Right lung (tissue), 5 donors: ENCODE results near the gene FAM227B. TPM values are rescaled to one million over a fixed set of nuclear protein-coding genes. Genes with fewer than 3 reads are reported as not detected.
A peak's percentile ranks its signal among the peaks of the same experiment; 100 is the strongest.
"Not testable (repeated sequence)": the region's sequence is repeated elsewhere in the genome, so short reads cannot be mapped to it uniquely, and the experiment has no call there.

Experiments used
- DNase-seq, 2 donors: peaks; one replicate each; pipeline ENCODE4 v3.0.0-alpha.2; 2013
- polyA plus RNA-seq, 5 donors: library from polyadenylated mRNA; unstranded; fragments of 120-200 nt; gene quantifications; one replicate each; pipeline versions ENCODE4 v1.2.1 to v1.2.3, GENCODE V29; 2013; ENCODE audit warnings: inconsistent platforms in 1 of 5, low replicate concordance in 1 of 5; ENCODE audit not compliant: insufficient read length in 5 of 5, insufficient read depth in 1 of 5

FAM227B gene
- polyA plus RNA-seq, 5 donors: 12.0 to 17.1 (median 15.6) TPM

DNA sequence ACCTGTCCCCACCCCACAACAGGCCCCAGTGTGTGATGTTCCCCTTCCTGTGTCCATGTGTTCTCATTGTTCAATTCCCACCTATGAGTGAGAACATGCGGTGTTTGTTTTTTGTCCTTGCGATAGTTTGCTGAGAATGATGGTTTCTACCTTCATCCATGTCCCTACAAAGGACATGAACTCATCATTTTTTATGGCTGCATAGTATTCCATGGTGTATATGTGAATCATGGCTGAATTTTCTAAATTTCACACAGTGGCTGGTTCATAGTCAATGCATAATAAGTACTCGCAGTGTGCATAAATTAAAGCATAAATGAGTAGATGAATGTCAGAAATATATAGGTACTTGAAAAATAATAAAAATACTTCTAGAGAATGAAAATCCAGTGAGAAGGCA is 8.4 kb downstream of the FAM227B start:
- DNase-seq: not testable (repeated sequence)

DNA sequence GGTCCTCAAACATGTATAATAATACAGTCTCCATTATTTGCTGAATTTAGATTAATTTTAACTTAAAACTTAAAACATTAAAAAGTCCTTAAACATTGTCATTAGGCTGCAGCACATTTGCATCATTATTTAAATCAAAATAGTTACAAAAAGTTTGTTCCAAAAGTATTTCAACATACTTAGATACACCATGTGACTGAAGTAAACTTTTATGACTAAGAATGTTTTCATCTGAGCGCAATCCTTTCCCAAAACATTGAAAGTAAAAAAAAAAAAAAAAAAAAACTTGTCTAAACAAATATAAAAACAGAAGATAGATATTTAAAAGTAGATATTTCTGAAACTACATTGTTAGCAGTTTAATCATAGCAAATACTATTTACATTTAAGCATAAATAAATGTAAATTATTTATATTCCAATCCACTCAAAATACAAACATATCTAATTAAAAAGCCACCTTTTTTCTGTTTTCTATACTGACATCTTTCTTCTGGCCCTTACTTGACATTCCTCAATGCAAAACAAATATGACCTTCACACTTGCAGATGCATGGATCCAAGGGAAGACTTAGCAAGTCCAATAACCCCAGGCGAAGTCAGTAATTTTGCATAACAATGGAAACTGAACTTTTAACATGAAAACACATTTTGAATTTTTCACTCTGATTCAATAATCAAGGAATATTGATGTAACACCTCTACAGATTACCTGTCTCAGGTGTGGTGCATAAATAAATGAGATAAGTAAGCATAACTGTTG is 10.3 kb downstream of the FAM227B start:
- DNase-seq: peak in 1 of 2 donors; percentile 21

DNA sequence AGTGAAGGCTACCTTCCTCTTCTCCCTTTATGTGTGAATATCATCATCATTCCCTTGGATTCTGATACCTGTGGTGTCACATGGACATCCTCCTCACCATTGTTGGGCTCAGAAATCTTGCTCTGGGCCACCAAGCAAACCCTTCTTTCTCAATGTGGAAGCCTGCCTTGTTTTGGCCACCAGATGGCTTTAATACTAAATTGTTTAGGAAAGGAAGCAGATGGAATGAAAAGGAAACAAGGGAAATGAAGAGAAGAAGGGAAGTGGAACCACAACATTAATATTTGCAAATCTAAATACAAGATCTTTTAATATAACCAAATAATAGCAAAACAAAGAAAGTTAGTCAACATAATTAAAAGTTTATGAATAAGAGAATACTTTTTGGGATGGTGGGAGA is 14.0 kb downstream of the FAM227B start:
- no peak for DNase-seq

DNA sequence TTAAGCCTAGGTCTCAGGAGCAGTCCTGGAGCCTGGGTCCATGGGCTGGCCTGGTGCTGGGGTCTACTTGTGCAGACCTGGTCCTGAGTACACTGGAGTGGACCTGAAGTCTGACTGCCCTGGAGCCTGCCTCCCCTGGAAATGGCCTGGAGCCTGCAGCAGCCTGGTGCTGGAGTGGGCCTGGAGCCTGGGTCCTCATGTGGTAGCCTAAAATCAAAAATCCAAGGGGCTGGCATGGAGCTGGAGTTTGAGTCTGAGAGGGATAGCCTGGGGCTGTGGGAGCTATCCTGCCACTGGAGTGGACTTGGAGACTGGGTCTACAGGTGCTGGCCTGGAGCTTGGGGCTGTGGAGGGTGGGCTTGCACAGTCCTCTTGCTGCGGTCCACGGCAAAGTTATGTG is 15.0 kb downstream of the FAM227B start:
- no peak for DNase-seq

DNA sequence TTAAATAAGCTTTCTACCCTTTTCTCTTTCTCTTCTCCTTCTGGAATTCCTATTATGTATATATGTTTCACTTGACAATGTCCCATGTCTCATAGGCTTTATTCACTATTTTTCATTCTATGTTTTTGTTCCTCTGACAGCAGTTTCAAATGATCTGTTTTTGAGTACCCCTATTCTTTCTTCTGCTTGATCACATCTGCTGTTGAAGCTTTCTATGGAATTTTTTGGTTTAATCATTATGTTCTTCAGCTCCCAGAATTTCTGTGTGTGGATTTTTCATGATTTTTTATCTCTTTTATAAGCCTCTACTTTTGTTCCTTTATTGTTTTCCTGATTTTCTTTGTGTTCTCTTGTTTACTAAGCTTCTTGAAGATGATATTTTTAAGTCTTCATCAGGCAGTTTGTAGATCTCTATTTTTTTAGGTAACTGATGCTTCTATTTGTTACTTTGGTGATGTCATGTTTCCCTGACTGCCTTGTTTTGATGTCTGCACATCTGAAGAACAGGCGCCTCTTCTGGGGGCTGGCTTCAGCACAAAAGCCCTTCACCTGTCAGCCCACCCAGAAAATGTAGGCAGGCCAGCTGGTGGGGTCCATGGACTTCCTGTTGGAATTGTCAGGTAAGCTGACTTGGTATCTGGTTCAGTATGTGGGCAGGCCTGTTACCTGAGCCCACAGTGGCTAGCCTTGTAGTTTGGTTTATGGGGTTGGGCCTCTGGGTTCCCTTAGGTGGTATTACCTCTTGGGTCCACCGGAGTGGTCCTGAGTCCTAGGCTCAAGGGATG is 15.8 kb downstream of the FAM227B start:
- no peak for DNase-seq

DNA sequence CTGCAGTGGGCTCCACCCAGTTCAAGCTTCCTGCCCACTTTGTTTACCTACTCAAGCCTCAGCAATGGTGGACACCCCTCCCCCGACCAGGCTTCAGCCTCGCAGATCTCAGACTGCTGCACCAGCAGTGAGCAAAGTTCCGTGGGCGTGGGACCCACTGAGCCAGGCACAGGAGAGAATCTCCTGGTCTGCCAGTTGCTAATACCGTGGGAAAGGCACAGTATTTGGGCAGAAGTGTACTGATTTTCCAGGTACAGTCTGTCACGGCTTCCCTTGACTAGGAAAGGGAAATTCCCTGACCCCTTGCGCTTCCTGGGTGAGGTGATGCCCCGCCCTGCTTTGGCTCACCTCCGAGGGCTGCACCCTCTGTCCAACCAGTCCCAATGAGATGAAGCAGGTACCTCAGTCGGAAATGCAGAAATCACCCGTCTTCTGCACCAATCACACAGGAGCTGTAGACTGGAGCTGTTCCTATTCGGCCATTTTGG is 27.7 kb downstream of the FAM227B start:
- not testable (repeated sequence) for DNase-seq

DNA sequence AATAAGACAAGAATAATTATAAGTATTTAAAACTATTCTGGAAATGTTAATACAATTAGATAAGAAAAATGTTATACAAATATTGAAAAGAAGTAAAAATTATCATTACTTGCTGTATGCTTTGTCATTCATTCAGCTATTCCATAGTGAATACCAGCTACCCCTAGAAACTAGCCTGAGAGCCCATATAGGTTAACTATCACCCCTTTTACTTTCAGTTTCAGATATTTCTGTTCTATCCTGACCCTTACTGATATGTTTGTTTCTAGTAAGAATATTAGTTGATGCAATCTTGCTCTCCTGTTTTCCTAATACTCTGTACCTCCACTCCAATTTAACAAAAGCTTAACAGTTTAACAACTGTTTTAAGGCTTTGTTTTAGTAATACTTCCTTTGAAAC is 31.6 kb downstream of the FAM227B start:
- DNase-seq: no peak

DNA sequence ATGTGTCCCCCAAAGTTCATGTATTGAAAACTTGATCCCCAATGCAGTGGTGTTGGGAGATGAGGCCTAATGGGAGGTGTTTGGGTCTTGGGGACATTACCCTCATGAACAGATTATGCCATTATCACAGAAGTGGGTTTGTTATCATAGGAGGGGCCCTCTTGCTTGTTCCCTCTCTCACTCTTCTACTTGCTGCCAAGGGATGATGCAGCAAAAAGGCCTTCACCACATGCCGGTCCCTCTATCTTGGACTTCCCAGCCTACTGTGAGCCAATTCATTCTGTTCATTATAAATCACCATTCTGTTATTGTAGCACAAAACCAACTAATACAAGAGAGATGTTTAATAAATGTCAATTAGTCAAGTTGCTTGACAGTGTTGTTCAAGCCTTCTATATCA is 47.2 kb downstream of the FAM227B start:
- no peak for DNase-seq

DNA sequence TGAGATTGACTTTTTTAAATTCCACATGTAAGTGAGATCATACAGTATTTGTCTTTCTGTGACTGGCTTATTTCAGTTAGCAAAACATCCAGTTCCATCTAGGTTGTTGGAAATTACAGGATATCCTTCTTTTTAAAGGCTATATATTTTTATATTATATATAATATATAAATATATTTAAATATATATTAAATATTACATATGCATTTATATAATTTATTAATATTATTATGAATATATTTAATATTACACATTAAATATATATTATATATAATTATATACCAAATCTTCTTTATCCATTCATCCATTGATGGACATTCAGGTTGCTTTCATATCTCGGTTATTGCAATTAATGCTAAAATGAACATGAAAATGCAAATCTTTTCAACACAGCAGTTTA is 49.9 kb downstream of the FAM227B start:
- DNase-seq: no peak

DNA sequence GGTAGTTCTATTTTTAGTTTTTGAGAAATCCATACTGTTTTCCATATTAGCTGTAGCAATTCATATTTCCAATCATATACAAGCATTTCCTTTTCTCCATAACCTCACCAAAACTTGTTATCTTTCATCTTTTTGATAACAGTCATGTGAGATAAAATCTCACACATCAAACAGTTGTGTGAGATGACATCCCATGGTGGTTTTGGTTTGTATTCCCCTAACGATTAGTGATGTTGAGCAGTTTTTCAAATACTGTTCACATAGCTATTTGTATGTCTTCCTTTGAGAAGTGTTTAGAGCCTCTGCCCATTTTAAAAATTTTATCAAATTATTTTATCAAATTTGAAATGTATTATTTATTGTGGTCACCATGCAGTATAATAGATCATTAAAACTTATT is 50.4 kb downstream of the FAM227B start:
- DNase-seq: no peak

DNA sequence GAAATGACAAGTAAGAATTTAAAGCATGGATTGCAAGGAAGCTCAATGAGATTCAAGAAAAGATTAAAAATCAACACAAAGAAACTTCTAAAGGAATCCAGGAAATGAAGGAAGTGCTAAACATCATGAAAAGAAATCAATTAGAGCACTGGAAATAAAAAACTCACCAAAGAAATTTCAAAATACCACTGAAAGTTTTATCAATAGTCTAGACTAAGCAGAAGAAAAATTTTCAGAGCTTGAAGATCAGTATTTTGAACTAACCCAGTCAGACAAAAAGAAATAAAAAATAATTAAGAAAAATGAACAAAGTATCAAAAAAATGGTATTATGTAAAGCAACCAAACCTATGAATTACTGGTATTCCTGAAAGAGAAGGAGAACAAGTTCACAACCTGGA is 60.6 kb downstream of the FAM227B start:
- no peak for DNase-seq

DNA sequence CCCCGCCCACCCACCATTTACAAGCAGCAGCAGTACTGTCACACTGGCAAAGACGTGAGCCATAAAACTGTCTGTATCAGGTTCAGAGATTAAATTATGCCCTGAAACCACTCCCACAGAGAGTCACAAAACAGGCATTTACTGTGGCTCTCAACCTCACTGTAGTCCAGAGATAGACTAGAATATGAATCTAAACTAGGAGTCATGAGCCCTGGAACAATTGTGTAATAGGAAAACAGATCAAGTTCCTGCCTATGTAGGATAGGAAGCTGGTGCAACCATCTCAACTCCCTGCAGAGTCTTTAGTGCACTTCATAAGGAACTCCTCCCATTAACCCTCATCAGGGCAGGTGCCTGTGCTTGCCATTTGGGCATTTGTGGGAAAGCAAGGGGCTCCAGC is 61.7 kb downstream of the FAM227B start:
- no peak for DNase-seq

DNA sequence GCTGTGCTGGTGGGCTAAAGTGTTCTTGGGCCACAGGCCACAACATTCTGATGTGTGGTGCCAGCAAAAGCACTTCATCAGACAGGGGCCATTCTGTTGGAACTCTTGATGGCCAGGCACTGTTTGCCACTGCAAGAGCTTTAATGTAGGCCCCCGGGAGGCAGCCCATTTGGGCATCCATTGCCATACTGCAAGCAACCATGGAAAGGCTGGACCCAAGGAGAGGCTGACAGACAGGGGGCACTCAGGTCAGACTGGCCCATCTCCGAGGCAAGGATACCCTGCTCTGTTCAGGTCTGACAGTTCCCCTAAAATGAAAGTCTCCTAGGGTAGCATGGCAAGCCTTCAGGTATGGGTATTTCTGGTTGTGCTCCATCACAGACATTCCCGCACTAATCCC is 64.2 kb downstream of the FAM227B start:
- no peak for DNase-seq

DNA sequence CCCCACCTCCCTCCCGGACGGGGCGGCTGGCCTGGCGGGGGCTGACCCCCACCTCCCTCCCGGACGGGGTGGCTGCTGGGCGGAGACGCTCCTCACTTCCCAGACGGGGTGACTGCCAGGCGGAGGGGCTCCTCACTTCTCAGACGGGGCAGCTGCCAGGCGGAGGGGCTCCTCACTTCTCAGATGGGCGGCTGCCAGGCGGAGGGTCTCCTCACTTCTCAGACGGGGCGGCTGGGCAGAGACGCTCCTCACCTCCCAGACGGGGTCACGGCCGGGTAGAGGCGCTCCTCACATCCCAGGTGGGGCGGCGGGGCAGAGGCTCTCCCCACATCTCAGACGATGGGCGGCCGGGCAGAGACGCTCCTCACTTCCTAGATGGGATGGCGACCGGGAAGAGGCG is 70.3 kb downstream of the FAM227B start:
- DNase-seq: not testable (repeated sequence)

DNA sequence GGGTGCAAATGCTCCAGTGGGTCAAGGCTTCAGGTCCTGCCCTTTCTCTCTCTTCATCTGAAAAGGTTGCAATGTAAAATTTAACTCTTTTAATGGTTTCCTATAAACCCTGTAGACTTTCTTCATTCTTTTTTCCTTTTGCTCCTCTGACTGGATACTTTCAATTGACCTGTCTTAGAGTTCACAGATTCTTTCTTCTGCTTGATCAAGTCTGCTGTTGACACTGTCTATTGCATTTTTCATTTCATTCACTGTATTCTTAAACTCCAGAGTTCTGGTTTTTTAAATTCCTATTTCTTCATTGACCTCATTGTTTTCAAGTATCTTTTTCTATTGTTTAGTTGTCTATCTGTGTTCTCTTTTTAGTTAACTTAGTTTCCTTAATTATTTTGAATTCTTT is 82.1 kb downstream of the FAM227B start:
- DNase-seq: no peak

DNA sequence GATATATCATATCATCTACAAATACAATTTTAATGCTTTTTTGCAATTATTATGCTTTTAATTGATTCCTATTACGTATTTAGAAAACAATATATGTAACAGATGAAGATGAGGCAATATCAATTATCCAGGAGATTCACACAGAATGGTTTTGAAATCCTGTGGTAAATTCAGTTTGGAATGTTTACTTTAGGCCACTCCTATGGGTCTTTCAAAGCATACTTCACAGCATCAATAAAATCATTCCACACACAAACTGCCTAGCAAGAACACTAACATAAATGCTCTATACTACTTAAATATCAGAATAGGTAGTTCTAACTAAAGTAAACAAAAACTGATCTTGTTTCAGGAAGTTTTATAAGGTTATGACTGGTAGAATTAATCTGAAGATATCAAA is 90.5 kb downstream of the FAM227B start:
- DNase-seq: no peak

DNA sequence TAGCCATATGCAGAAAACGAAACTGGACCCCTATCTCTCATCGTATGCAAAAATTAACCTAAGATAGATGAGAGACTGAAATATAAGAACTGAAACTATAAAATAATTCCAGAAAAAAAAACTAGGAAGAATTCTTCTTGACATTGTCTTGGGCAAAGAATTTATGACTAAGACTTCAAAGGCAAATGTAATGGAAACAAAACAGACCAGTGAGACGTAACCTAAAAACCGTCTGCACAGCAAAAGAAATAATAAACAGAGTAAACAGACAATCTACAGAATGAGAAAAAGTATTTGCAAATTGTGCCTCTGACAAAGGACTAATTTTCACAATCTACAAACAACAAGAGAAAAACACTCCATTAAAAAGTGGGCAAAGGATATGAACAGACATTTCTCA is 92.3 kb downstream of the FAM227B start:
- no peak for DNase-seq

DNA sequence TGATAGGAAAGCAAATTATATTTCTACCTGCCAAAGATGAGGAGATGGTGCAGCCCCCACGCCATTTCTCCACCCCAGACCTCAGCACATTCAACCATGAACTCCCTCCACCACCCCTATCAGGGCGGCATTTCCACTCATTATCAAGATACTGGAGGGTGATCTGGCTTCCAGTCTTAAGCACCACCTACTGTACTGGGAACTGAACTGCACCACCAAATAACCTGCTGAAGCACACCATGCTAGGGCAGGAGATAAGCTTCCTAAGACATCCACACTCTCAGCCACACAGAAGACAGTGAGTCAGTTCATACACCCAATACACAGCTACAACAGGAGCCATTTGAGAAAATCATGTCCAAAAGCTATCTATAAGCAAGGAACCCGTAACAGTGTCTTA is 98.8 kb downstream of the FAM227B start:
- DNase-seq: no peak

DNA sequence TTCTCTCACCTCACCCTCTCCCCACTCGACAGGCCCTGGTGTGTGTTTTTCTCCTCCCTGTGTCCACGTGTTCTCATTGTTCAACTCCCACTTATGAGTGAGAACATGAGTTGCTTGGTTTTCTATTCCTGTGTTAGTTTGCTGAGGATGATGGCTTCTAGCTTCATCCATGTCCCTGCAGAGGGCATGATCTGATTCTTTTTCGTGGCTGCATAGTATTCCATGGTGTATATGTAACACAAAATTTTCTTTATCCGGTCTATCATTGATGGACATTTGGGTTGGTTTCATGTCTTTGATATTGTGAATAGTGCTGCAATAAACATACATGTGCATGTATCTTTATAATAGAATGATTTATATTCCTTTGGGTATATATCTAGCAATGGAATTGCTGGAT is 107.9 kb downstream of the FAM227B start:
- DNase-seq: not testable (repeated sequence)

DNA sequence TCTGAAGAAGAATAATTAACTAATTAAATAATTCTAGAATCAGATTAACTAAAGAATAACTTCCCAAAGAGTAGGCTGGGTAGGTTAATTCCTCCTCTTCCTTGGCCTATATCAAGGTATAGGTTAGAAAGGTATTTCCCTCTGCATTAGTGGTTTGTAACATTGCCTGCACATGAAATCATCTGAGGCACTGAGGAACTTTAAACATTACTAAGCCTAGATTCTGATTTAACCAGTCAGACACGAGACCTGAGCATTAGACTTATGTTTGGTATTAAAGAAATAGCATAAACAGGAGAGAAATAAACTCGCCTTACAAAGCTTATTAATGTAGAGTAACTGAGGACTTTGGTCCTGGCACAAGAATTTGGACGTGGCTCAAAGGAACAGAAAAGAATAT is 113.4 kb downstream of the FAM227B start:
- DNase-seq: no peak

DNA sequence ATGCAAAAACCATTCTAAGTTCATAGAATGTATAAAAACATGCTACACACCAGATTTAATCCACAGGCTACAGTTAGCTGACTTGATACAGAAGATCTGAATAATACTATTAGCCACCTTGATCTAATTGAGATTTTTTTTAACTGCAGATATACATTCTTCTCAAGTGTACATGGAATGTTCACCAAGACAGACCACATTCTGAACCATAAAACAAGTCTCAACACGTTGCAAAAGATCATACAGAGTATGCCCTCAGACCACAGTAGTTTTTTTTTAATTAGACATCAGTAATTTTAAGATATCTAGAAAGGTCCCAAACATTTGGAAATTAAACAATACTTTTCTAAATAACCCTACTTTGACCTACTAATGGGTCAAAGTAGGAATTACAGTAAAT is 114.3 kb downstream of the FAM227B start:
- DNase-seq: no peak

DNA sequence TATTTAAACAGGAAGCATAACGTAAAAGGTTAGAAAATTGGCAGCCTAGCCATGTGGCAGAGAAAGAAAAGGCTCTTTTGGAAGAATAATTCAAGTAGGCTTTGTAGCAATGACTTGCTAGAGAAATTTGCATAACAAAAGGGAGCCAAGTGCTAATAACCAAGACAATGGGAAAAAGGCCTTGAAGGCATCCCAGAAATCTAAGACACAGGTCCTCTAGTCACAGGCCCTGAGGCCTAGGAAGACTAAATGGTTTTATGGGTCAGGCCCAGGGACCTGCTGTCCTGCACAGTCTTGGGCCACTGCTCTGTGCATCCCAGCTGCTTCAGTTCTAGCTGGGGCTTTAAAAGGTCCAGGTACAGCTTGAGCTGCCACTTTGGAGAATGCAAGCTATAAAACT is 119.0 kb downstream of the FAM227B start:
- DNase-seq: no peak
